GM12865 (cell line): ENCODE data around the gene FAAP100.

ENCODE experiments used
- DNase-seq: peaks from one replicate; pipeline ENCODE4 v3.0.0; 2010; ENCODE audit warnings: low read depth
- H3K4me3 ChIP-seq: 2 replicates; pipeline ENCODE4 v1.5.1; 2011; ENCODE audit warnings: mild to moderate bottlenecking, low read depth, low read length, control low read depth
- TF ChIP-seq, protein P1 (sequence below): IDR thresholded peaks from 2 replicates; pipeline ENCODE4 v1.5.1; 2011; ENCODE audit warnings: low read length, control low read depth, low read depth, inconsistent platforms; ENCODE audit not compliant: insufficient read depth; ENCODE audit errors: missing control alignments

The FAAP100 gene

DNA sequence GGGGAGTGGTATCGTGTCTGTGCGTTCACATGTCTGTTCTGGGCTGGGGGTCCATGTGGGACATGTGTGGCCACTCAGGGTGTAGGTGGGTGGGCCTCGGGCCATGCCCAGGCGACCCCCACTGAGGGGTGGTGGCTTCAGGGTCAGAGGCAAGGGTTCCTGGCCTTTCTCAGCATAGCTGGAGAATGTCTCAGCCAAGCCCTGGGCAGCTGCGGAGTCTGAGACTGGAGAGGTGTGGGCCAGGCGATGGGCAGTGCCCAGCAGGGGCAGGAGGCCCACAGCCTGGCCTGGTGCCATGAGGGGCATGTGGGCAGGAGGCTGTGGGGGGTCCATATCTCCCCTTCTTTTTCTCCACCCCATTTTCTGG is 22.7 kb downstream of the FAAP100 start:
- H3K4me3 ChIP-seq, result no peak overlapping the region
- TF ChIP-seq, protein P1, sequence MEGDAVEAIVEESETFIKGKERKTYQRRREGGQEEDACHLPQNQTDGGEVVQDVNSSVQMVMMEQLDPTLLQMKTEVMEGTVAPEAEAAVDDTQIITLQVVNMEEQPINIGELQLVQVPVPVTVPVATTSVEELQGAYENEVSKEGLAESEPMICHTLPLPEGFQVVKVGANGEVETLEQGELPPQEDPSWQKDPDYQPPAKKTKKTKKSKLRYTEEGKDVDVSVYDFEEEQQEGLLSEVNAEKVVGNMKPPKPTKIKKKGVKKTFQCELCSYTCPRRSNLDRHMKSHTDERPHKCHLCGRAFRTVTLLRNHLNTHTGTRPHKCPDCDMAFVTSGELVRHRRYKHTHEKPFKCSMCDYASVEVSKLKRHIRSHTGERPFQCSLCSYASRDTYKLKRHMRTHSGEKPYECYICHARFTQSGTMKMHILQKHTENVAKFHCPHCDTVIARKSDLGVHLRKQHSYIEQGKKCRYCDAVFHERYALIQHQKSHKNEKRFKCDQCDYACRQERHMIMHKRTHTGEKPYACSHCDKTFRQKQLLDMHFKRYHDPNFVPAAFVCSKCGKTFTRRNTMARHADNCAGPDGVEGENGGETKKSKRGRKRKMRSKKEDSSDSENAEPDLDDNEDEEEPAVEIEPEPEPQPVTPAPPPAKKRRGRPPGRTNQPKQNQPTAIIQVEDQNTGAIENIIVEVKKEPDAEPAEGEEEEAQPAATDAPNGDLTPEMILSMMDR, result no peak
- no peak for DNase-seq

DNA sequence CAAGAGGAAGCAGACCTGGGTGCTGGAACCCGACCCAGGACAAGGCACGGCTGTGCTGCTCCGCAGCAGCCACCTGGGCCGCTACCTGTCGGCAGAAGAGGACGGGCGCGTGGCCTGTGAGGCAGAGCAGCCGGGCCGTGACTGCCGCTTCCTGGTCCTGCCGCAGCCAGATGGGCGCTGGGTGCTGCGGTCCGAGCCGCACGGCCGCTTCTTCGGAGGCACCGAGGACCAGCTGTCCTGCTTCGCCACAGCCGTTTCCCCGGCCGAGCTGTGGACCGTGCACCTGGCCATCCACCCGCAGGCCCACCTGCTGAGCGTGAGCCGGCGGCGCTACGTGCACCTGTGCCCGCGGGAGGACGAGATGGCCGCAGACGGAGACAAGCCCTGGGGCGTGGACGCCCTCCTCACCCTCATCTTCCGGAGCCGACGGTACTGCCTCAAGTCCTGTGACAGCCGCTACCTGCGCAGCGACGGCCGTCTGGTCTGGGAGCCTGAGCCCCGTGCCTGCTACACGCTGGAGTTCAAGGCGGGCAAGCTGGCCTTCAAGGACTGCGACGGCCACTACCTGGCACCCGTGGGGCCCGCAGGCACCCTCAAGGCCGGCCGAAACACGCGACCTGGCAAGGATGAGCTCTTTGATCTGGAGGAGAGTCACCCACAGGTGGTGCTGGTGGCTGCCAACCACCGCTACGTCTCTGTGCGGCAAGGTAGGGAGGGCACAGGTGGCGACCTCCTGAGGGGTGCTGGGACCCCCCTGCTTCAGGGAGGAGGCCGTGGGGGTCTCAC is 23.3 kb downstream of the FAAP100 start:
- TF ChIP-seq, protein P1, result no peak
- no peak for DNase-seq
- no peak overlapping the region for H3K4me3 ChIP-seq

DNA sequence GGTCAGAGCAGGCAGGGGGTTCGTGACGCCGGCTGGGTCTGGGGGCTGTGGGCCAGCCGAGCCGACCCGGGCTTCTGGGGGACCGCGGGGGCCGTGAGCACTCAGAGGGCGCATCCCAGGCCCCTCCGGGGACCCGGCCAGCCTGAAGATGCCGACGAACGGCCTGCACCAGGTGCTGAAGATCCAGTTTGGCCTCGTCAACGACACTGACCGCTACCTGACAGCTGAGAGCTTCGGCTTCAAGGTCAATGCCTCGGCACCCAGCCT is 23.8 kb downstream of the FAAP100 start:
- no peak overlapping the region for H3K4me3 ChIP-seq
- DNase-seq, result no peak
- TF ChIP-seq, protein P1, result no peak

DNA sequence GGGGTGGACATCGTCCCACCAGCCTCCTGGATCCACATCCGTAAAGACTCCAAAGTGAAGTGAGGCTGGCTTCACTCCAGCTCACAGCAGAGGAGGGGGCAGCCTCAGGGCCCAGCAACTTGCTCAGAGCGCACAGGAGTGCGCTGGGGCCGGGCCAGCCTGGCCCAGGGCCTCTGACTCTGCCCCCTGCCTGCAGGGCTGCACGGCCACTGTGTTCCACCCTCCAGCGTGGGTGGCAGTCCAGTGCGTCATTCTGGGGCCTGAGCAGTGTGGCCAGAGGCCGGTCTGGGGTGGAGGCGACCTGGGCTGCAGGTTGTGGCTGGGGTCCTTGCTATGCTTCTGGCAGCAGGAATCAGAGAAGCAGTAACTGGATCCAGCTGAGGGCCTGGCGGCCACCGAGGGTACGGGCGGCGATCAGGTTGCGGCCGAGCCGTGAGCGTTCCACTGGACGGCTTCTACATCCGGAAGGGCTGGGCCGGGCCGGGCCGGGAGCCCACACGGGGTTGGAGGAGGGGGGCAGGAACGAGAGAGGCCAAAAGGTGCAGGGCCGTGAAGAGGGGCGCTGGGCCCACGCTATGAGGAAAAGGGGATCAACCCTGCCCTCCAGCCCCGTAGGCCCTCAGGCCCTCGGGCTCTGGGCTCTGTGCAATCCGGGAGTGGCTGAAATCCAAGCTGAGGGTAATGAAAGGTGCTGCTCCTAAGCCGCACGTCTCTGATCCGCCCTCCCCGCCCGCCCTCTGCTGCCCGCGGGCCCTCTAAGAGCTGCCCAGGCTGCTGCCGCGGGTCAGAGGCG is 24.4 kb downstream of the FAAP100 start, which contains the start of gene FSCN2:
FSCN2 (plus strand) TSS at position 787 of the 793 bp plus-strand sequence. CDS start 155 bp downstream, outside the sequence.
- TF ChIP-seq, protein P1, result no peak
- no peak for DNase-seq
- H3K4me3 ChIP-seq, result no peak within 1 kb of the TSS

DNA sequence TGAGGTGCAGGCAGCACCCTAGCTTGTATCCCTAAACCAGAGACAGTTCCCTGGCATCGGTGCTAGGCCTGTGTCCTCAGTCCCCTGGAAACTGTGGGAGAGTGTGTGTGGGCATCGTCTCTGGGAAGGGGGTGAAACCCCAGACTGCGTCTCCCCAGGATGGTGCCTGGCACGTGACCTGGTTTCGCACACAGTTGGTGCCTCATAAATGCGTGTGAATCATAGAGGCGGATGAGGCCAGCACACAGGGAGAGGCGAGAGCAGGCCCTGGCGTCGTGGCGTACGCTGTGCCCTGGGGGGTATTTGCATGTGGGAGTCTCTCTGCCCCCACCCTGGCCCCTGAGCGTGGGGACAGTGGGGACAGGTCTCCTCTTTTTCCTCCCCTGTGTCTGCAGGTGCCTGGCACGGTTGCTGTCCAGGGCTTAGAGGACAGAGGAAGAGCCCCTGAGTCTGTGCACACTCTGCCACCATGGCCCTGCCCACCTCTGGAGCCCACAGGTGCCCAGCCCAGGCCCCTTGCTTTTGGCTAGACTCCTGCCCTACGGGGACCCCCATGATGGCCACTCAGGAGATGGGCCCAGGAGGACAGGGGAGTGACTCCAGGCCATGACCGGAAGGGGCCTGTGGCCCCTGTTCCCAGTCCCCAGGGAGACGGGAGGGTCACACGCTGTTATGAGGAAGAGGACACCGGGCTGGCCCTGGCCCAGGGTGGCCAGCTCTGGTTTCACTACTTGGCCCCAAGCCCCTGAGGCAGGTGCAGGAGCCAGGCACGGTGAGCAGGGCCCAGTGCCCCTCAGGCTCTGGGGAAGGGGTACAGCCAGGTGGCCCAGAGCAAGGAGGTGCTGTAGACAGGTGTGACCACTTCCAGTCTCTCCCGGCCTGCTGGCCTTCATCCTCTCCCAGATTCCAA is 25.2 kb downstream of the FAAP100 start:
- TF ChIP-seq, protein P1, result no peak
- H3K4me3 ChIP-seq, result no peak overlapping the region
- DNase-seq, result no peak

DNA sequence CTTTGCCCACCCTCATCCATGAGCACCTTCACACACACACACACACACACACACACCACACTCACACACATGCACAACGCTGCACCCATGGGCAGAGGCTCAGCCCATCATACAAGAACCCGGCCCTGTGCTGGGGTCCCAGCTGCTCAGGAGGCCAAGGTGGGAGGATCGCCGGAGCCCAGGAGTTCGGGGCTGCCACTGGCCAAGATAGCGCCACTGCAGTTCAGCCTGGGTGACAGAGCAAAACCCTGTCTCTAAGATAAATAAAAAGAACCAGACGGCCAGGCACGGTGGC is 27.3 kb downstream of the FAAP100 start:
- TF ChIP-seq, protein P1, result no peak
- H3K4me3 ChIP-seq, result no peak overlapping the region
- no peak for DNase-seq
